GM18517 (cell line): ENCODE results near the gene TRIAP1.
A peak's percentile ranks its signal among the peaks of the same experiment; 100 is the strongest.
"Not testable (repeated sequence)": the region's sequence is repeated elsewhere in the genome, so short reads cannot be mapped to it uniquely, and the experiment has no call there.

Source experiments
- ATAC-seq: cut with Tn5 transposase; IDR thresholded peaks from one replicate; pipeline ENCODE4 v1.9.1; 2021; ENCODE audit warnings: mild to moderate bottlenecking, moderate library complexity; ENCODE audit not compliant: unreplicated experiment

Gene TRIAP1

DNA sequence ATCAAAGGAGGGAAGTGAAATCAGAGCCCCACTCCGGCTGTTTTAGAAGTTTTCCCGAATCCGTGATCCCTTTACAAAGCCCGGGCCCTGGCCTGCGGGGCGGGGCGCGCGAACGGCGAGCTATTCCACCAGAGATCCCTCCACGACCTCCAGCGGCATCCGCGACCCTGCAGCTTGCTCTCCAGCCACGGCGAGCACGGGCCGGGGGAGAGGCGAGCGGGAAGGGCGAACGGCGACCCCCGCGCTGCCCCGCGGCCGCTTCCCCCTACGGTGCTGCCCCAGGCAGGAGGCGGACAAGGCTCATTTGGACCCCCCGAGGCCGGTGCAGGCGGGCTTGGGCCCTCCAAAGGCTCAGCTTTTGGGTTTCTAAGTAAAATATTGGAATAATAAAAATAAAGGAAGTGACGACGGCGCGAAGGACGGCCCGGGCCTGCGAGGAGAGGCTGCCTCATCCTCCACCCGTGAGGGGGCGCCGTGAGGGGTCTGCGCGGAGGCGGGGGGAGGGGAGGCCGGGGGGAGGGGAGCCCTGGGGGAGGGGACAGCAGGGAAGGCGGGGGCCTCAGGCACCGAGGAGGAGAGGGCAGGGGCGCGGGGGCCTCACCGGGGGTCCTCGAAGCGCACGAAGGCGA, 22.8 kb upstream of the TRIAP1 start:
- no peak for ATAC-seq

DNA sequence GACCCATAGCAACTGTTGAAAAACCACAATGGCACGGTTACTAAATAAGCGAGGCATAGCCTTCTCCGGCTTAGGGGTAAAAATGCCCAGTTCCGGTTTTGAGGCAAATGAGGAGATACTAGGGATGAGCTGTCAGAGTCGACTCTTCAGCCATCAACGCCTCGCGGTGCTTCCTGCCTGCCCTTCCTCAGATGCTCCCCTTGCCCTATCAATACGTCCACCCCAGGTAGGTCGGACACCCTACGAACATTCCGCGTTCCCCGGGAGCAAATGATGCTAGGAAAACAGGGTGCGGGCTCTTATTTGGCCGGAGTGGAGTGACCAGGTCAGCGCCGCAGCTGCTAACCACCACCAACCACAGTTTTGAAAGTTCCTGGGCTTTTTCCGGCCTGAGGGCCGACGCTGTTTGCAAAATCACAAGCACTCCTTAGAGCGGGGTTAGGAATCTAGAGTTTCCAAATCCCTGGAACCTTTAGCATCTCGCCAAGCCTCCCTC, 22.2 kb upstream of the TRIAP1 start:
- no peak for ATAC-seq

DNA sequence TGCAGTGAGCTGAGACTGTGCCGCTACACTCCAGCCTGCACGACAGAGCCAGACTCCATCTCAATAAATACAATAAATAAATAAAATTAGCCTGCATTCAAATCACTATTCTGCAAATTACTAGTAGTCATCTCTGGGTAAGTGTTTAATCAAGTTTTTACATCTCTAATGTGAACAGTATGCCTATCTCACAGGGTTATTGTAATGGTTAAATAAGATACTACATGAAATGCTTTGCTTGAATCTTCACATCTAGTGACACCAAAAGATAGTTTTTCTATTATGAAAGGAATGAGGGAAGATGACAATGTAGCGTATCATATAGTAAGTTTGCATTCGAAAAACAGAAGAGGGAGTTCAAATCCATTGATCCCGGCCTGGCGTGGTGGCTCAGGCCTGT, 21.3 kb upstream of the TRIAP1 start:
- ATAC-seq, result no peak

DNA sequence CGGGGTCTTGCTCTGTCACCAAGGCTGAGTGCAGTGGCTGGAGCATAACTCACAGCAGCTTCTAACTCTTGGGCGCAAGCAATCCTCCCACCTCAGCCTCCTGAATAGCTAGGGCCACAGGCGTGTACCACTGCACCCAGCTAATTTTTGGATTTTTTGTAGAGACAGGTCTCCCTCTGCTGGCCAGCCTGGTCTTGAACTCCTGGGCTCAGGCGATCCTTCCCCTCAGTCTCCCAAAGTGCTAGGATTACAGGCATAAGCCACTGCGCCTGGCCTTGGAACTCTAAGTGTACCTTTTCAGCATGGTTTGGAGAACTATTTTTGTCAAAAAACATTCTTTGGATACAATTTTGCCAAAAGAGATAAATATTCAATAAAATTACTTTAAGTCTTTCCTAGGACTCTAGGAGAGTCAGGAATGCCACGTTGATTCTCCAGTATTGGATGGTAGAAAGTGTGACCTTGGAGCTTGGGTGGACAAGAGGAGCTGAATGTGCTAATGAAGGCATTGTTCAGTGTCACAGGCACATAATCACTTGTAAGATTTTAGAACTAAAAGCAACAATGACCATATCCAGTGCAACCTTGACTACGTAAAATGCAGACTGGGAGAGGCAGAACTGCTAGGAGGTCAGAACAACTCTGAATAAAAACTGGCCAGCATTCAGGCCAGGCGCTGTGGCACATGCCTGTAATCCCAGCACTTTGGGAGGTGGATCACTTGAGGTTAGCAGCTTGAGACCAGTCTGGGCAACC, 20.6 kb upstream of the TRIAP1 start:
- ATAC-seq, result no peak

DNA sequence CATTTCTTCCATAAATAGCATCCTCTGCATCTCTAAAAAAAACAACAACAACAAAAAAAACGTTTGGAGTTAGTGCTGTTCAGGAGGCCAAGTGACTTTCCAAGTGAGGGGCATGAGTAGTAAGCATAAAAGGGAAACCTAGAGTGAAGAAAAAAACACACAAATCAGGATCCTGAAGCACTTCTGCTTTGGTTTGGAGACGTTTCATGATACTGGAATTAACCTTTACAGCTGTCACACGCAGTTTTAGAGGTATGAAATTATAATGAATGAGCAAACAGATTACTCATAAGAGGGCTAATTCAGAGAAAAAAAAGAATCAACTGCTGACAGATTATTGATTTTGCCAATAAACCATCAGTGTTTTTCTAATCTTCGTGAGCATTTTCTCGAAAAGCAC, 19.6 kb upstream of the TRIAP1 start:
- no peak for ATAC-seq

DNA sequence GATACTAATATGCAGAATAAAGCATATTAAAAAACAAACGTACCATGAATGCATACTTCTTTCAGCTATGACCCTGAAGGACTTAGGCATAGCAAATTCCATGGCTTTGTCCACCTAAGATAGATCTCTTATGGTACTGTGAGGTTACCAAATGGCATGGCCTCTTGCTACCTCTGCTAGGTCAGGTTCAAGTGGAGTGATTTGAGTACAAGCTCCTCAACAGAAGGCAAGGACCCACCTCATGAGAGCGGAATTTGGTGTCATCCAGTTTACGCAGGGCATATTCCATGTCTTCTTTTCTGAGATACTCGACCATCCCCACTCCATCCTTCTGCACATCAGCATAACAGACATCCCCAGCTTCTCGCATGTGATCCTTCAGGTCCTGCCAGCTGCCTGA, 17.5 kb upstream of the TRIAP1 start:
- ATAC-seq, result no peak

DNA sequence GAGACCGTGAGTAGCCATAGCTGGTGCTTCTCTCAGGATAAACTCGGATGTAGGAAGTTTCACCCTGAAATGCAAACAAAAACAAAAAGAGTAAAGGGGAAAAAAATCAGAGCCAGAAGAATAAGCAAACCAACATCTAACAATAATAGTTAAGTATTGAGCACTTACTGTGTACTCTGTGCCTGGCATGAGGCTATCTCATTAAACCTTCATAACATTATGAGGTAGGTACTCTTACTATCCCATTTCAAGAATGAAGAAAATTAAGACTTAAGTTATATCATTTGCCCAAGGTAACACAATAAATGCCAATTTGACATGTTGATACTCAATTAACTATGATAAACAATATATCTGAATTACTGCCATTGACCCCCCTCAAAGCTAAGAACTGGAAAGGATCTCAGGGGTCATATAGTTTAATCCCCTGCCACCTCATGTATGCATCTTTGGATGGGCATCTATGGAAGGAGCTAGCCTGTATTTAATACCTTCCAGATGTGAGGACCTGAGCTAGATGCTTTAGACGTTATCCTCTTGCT, 16.0 kb upstream of the TRIAP1 start:
- no peak for ATAC-seq

DNA sequence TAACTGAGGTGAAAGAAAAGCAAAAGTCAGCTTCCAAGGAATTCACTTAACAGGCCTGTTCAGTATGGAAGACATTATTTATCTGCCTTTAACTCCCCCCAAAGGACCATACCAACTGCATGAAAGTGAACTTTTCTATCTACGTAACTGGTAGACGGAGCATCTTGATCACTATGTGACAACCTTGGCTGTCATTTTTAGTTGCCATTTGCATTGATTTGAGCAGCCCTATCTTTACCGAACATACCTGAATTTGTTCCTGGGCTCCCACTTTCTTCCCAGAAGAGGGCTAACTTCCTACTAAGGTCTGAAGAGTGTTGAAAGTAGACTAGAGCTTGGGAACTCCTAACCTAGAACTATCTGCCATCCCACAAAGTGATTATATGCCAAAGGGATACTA, 14.0 kb upstream of the TRIAP1 start:
- no peak for ATAC-seq

DNA sequence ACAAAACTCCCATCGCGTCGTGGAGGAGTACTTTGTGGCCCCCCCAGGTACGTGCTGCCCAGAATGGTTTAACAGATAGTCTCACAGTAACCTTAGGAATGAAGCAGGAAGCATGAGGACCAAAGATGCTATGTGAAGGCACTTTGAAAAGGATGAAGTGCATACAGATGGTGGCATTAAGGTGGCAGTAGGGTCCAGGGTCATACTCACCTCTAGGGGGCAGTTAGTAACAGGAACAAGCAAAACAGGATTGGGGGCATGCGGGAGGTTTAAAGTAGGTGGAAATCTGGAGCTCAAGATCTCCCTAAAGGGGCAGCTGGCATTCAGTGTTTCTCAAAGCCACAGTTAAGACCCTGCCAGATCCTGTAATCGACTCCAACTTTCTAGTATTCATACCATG, 10.9 kb upstream of the TRIAP1 start:
- ATAC-seq, result no peak

DNA sequence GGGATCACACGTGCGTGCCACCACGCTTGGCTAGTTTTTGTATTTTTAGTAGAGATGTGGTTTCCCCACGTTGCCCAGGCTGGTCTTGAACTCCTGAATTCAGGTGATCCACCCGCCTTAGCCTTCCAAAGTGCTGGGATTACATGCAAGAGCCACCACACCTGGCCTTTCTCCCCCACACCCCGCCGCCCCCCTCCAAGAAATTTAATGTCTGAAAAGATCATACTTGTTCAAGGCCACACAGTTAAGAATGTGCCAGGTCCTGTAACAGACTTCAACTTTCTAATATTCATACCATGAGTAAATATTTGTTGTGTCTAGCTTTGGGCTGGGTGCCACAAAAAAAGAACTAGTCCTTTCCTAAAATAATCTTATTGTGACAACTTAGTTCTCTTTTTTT, 9.1 kb upstream of the TRIAP1 start:
- ATAC-seq, result no peak

DNA sequence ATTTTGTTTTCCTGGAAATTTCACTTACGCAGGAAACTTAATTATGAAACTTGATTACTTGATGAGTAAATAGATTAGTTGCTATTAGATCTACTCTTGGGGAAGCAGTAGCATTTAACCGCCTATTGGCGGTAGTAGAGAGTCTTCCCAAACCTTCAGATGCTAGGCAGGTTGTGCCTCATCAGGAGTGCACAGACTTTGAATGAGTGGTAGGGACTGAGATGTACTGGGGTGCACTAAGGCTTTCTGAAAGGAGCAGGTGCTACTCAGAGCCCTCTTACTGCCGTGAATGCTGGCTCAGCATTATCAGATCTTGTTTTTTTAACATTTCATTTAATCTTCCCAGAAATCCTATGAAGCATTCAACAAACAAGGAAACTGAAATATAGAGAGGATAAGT, 7.8 kb upstream of the TRIAP1 start:
- no peak for ATAC-seq

DNA sequence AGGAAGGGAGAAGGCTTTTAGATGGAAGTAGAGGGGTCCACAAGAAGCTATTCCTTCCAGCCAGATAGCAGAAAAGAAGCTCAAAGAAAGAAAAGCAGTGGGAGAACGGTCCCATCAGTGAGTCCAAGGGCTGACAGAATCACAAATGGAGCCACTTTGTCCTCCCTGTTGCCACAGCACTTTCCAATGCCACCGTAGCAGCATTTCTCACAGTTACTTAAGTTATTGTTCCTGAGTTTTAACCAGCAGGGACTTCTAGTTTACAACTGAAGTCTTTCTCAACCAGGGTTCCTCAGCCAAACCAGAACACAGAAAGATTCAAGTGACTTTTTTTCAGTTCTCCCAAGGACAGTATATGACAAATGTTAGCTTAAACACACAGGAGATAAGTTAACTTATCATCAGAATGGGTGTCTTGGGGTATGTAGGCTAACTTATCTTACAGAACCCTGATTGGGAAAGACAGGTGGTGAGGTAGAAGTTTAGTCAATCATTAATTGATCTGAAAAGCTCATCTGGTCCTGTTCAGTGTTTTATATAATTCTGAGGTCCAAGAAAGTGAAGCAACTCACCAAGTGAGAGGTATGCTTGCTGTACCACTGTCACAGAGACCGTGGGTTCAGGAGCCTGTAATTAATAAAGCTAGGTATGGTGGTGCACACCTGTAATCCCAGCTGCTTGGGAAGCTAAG, 7.0 kb upstream of the TRIAP1 start:
- ATAC-seq, result no peak

DNA sequence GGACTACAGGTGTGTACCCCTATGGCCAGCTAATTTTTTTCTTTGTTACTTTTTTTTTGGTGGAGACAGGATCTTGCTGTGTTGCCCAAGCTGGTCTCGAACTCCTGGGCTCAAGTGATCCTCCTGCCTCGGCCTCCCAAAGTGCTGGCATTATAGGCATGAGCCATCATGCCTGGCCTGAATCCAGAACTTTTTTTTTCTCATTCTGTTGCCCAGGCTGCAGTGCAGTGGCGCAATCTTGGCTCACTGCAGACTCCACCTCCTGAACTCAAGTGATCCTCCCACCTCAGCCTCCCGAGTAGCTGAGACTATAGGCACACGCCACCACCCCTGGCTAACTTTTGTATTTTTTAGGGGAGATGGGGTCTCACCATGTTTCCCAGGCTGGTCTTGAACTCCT, 6.3 kb upstream of the TRIAP1 start:
- not testable (repeated sequence) for ATAC-seq

DNA sequence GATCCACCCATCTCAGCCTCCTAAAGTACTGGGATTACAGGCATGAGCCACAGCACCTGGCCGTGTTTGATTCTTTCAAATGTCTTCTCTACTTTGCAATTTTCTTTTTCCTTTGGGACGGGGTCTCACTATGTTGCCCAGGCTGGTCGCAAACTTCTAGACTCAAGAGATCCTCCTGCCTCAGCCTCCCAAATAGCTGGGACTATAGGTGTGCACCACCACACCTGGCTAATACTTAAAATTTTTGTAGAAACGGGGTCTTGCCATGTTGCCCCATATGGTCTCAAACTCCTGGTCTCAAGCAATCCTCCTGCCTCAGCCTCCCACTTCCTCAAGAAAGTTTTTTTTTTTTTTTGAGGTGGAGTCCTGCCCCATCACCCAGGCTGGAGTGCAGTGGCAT, 1.8 kb upstream of the TRIAP1 start:
- ATAC-seq, result no peak

DNA sequence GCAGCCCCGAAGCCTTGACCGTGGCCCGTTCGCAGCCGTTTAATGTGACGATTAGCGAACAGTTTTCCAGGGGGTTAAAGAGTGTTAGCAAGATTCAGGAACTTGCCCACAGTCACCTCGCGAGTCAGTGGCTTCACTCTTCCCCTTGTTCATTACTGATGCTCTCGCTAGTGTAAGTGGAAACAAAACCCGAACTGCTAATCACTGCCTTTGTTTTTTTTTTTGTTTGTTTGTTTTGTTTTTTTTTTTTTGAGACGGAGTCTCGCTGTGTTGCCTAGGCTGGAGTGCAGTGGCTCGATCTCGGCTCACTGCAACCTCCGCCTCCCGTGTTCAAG, 627 bp upstream of the TRIAP1 start:
- not testable (repeated sequence) for ATAC-seq

DNA sequence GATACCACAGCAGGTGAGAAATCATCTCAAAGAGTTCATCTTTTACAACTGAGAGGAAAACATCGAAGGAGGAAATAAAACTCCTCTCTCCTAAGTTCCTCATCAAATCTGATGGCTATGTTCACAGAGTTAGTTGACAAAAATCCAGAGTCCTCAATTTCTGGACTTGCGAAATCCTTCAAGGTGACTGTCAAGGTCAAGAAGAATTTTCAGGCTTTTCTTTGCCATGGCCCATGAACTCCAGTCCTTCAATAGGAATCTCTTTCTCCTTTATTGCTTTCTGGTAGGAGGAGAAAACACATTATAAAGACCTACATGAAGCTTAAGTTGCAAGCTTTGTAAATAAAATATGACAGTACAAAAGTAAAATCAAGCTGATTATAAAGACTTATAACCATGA, 1.5 kb downstream of the TRIAP1 start:
- no peak for ATAC-seq

DNA sequence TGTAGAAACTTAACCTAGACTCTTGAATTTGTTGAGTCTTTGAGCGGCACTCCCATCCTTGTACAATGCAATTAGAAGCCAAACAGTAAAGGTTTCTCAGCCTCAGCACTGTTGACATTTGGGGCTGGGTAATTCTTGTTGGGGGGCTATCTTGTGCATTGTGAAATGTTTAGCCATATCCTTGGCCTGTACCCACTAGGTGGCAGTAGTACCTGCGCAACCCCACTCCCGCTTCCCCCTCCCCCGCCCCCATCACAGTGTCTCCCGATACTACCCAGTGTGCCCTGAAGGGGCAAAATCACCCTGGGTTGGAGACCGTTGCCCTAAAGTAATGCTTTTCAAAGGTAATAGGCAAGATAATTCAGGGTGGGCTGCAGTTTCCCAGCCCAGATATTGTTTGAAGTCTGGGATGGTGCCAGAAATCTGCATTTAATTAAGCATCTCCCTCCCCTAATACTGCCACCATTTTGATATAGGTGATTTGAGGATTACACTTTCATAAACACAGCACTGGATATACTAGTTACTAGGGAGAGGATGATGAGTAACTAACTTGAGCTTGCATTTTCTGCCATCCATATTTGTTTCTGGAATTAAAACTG, 6.4 kb downstream of the TRIAP1 start:
- no peak for ATAC-seq

DNA sequence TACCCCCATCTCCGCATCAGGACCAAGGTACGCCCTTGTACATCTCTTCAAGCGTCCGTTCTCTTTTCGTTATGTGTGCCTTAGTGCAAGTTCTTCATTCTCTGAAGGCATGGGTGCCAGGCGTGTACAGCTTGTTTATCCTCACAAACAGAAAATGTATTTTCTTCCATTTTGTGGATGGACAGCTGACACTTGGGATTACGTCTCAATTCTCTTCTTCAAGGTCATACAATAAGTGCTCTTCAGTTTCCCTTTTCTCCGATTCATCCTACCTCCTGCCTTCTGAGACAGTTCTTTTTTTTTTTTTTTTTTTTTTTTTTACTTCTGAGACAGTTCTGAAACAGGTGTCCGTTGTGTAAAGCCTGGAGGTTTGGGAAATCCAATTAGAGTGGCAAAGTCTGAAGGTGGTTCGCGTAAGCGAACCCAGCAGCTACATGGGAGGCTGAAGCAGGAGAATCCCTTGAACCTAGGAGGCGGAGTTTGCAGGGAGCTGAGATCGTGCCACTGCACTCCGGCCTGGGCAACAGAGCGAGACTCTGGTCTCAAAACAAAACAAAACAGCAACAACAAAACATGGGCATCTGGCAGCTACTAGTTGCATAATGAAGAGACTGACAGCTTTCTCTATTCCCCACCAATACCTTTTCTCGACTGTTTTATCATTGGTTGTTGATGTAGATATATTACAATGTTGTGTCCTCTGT, 7.5 kb downstream of the TRIAP1 start:
- no peak for ATAC-seq

DNA sequence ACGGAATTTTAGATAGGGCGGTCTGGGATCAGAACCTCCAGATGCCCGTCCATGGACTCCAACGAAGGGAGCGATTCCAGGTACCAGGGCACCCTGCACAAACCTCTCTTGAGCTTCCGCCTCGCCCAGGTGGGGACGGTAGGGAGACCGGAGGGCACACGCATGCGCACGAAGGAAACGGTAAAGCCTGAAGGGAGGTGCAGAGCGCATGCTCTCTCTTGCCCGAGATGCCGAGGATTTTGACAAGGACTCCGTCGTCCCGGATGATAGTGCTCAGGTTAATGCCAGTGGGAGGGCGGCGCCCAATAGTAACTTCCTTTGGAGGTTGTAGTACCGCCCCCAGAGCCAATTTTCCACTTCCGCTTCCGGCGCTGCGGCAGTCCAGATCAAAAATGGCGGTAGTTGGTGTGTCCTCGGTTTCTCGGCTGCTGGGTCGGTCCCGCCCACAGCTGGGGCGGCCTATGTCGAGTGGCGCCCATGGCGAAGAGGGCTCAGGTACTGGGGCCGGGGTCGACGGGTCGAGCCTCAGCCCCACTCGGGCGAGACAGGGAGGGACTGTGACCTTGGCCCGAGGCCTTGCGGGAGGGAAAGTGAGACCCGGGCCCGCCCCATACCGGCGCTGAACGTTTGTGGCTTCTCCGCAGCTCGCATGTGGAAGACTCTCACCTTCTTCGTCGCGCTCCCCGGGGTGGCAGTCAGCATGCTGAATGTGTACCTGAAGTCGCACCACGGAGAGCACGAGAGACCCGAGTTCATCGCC, 8.3 kb downstream of the TRIAP1 start, which contains the start of gene COX6A1:
Gene COX6A1, plus strand, starts transcription at position 379 of the 760 bp plus-strand sequence. Its CDS starts 14 bp downstream, at position 393.
- ATAC-seq, result peak; percentile 98
